Thyroid gland (tissue), 4 donors: ENCODE measurements around the gene BRD3OS. TPM values are rescaled to one million over a fixed set of nuclear protein-coding genes. Genes with fewer than 3 reads are reported as not detected.

Experiments
- DNase-seq, 2 donors: peaks; one replicate each; pipeline ENCODE4 v3.0.0-alpha.2; 2019
- H3K27ac ChIP-seq, 3 donors: fragments of 200-600 bp; sonication (generic); 1 replicate in 2 of 3; 2 replicates in 1 of 3; pipeline ENCODE4 v1.5.1; 2016 to 2019; ENCODE audit warnings: mild to moderate bottlenecking in 1 of 3, moderate library complexity in 1 of 3
- H3K27me3 ChIP-seq: fragments of 200-600 bp; sonication (generic); one replicate; pipeline ENCODE4 v1.5.1; 2019
- H3K36me3 ChIP-seq, 2 donors: fragments of 200-600 bp; sonication (generic); one replicate each; pipeline ENCODE4 v1.5.1; 2016 to 2019
- H3K4me1 ChIP-seq, 2 donors: fragments of 200-600 bp; sonication (generic); one replicate each; pipeline ENCODE4 v1.5.1; 2017 to 2019
- H3K4me3 ChIP-seq, 3 donors: fragments of 200-600 bp; sonication (generic); replicated peaks in 1 of 3; 1 replicate in 2 of 3; 2 replicates in 1 of 3; pipeline ENCODE4 v1.5.1; 2016; ENCODE audit warnings: mild to moderate bottlenecking in 1 of 3
- H3K9me3 ChIP-seq: fragments of 200-600 bp; sonication (generic); one replicate; pipeline ENCODE4 v1.5.1; 2017
- CTCF ChIP-seq, 6 experiments: fragments of 200-600 bp in 3 of 6; fragments of 450-650 bp in 3 of 6; sonication (generic) in 3 of 6; IDR thresholded peaks; one replicate each; pipeline ENCODE4 v1.5.1; 2016 to 2019; ENCODE audit warnings: antibody characterized with exemption in 6 of 6, mild to moderate bottlenecking in 2 of 6, inconsistent platforms in 1 of 6, moderate library complexity in 1 of 6
- POLR2A ChIP-seq, 2 donors: fragments of 450-650 bp; IDR thresholded peaks; one replicate each; pipeline ENCODE4 v1.6.1; 2017; ENCODE audit warnings: antibody characterized with exemption in 2 of 2, mild to moderate bottlenecking in 2 of 2, moderate library complexity in 1 of 2
- WGBS, 2 donors: methylation state at CpG; one replicate each; pipeline ENCODE4 v1.1.5; 2017; 5-methylcytosine and 5-hydroxymethylcytosine counted together
- intact Hi-C: fragments of 100-400 bp; cut with DNase I; formaldehyde crosslinking; loops from one replicate; pipeline ENCODE4 v1.15.1; 2023
- total RNA-seq, 4 donors: library from RNA; depleted of rRNA; stranded (reverse); fragments of >200 nt; gene quantifications; one replicate each; pipeline ENCODE4 v1.2.3, GENCODE V29; 2016

Gene BRD3OS
- total RNA-seq, 4 donors from 2014 or later: 26.4 to 29.3 (median 27.2) TPM

DNA sequence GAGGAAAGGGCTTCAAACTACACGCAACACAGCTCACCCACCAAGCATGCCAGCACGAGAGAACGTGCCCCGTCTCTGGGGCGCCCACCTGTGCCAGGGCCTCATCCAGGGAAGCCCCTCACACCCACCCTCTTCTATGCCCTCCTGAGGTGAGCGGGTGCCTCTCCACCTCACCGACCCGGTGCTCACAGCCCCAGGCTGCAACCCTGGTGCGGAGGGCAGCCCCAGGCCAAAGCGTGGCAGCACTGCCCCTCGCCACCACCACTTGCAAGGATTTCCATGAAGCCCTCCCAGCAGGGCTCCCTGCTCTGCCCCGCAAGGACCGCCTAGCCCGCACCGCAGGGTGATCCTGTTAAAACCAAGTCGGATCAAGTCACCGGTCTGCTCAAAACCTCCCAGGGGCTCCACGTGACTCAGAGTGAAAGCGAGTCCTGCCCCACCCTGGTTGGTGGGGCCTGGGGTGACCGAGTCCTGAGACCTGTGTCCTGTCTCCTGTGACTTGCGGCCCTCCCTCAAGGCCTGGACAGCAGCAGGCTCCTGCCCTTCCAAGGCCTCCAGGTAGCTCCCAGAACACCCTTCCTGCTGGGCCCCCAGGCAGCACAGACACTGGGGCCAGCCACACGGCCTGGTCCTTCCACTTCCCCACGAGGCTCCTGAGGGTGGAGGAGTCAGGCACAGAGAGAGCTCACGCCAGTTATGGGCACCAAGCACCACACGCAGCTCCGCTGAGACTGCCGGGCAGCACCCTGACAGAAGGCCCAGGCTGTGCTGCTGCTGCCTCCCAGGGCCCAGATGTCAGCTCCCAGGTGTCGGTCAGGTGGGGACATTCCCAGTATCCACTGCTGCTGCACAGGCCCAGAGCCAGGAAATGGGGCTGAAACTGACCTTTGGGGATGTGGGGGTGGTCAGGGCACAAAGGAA lies 29.9 kb downstream of the BRD3OS start:
- WGBS, 2 donors: 66 to 100% methylated on average over 1 to 19 of the region's 28 CpGs
- Histone ChIP-seq H3K4me1 (peaks cover 53 to 60% of the 10 kb centered on the region in 2 donors), H3K27ac (peak overlapping the region; percentile 73 to 86 (median 84)), H3K27me3 (no peaks in the 10 kb centered on the region), H3K4me3 (no peak overlapping the region), H3K36me3 (peaks cover 18 to 26% of the 10 kb centered on the region in 2 donors), H3K9me3 (no peaks in the 10 kb centered on the region)
- DNase-seq: no peak
- intact Hi-C loops: no loop called here
- TF ChIP-seq POLR2A (IDR thresholded peaks at IDR 0.05) (no peak), CTCF (IDR thresholded peaks at IDR 0.05) (no peak)

- intact Hi-C loops: no loop called here
- Histone ChIP-seq H3K27me3 (no peaks in the 10 kb centered on the region), H3K9me3 (no peaks in the 10 kb centered on the region), H3K4me3 (no peak overlapping the region), H3K36me3 (peaks cover 12 to 17% of the 10 kb centered on the region in 2 donors), H3K27ac (peak overlapping the region; percentile 44 to 86 (median 84)), H3K4me1 (peaks cover 57 to 65% of the 10 kb centered on the region in 2 donors)
- DNase-seq: peak; percentile 97 to 99
- peak in 1 of 2 donors; percentile 61 for TF ChIP-seq POLR2A (IDR thresholded peaks at IDR 0.05)
- TF ChIP-seq CTCF (IDR thresholded peaks at IDR 0.05): peak in 2 of 6 experiments; percentile 5 to 19
- 0 to 13% methylated on average over 2 to 9 of the region's 13 CpGs for WGBS, 2 donors
Measured at GRCh38 chr9:134055981-134056461, 30.7 kb downstream of the BRD3OS start.

DNA sequence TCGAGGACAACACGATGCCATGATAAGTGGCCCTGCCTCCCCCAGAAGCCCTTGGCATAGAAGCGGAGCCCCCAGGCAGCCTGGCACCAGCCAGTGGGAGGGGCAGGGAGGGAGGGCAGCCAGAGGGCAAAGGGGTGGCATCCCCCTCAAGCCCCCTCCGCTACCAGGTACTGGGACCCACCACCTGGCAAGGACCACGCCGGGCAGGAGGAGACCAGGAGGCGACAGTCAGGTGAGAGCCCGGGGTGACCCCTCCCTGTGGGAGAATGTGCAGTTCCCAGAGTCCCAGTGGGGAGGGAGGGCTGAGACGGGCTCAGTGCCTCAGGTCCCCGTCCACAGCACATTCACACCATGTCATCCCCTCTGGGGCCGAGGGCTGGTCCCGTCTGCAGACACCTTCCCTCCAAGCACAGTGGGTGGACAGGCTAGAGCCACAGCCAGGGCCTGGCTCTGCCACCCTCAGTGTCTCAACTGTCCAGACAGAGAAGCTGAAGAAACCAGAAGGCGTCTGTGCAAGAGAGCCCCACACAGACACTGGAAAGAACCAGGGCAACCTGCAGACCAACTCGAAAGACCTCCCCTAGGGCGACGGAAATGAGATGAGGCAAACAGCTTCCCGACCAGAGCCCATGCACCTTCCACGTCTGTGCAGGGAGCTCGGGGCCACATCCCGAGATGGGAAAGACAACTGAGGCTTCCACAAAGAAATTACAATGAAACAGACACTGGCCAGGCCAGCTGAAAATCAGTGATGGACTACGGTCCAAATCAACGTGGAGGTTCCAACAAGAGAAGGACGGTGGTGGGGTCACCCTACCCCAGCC lies 31.4 kb downstream of the BRD3OS start:
- no peak overlapping the region for H3K4me3 ChIP-seq
- WGBS, 2 donors: 76% methylated on average over 16 to 17 of the region's 23 CpGs
- peaks cover 6 to 11% of the 10 kb centered on the region in 2 donors for H3K36me3 ChIP-seq
- peaks cover 62 to 72% of the 10 kb centered on the region in 2 donors for H3K4me1 ChIP-seq
- DNase-seq: peak; percentile 37 to 38
- no peaks in the 10 kb centered on the region for H3K27me3 ChIP-seq
- H3K9me3 ChIP-seq: no peaks in the 10 kb centered on the region
- TF ChIP-seq CTCF (IDR thresholded peaks at IDR 0.05) (peak in 1 of 6 experiments; percentile 2), POLR2A (IDR thresholded peaks at IDR 0.05) (no peak)
- intact Hi-C loops: no loop called here
- H3K27ac ChIP-seq: peak overlapping the region; percentile 44 to 63 (median 58)

DNA sequence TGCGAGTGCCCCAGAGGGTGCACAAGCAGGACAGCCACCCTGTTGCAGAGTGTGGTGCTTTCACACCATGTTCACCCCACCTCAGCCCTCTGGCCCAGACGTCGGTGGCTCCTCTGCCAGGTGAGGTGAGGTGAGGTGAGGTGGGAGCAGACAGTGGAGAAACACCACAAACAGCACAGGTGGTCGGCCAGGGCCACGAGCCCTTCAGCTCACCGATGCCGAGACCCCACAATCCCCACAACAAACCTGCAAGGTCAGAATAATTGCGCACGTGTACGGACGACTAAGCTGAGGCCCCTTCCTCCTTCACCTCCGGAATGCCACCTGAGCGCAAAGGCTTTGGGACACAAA lies 32.0 kb downstream of the BRD3OS start:
- Histone ChIP-seq H3K9me3 (no peaks in the 10 kb centered on the region), H3K4me3 (no peak overlapping the region), H3K36me3 (peaks cover 6 to 8% of the 10 kb centered on the region in 2 donors), H3K27ac (peak overlapping the region in 1 of 3 donors; percentile 44), H3K27me3 (no peaks in the 10 kb centered on the region), H3K4me1 (peaks cover 68 to 78% of the 10 kb centered on the region in 2 donors)
- 80 to 84% methylated on average over 10 to 13 of the region's 13 CpGs for WGBS, 2 donors
- intact Hi-C loops: no loop called here
- TF ChIP-seq CTCF (IDR thresholded peaks at IDR 0.05) (no peak), POLR2A (IDR thresholded peaks at IDR 0.05) (no peak)
- no peak for DNase-seq
